IPS DF 6.9 (cell line): ENCODE measurements around the gene TPM2.
"Not testable (repeated sequence)": the region's sequence is repeated elsewhere in the genome, so short reads cannot be mapped to it uniquely, and the experiment has no call there.

ENCODE experiments used
- DNase-seq: peaks from one replicate; pipeline ENCODE4 v3.0.0-alpha.2; 2013; ENCODE audit warnings: low read depth, low spot score
- H3K27ac ChIP-seq: one replicate; pipeline ENCODE4 v1.5.1; 2013; ENCODE audit warnings: low read length, control low read depth
- H3K27me3 ChIP-seq: 2 replicates; pipeline ENCODE4 v1.6.1; 2013; ENCODE audit warnings: mild to moderate bottlenecking, low read length; ENCODE audit not compliant: control insufficient read depth, insufficient read depth
- H3K36me3 ChIP-seq: 2 replicates; pipeline ENCODE4 v1.6.1; 2013; ENCODE audit warnings: low read length; ENCODE audit not compliant: control insufficient read depth, insufficient read depth
- H3K4me1 ChIP-seq: 2 replicates; pipeline ENCODE4 v1.6.1; 2013; ENCODE audit warnings: low read length; ENCODE audit not compliant: control insufficient read depth, insufficient read depth
- H3K4me3 ChIP-seq: 2 replicates; pipeline ENCODE4 v1.5.1; 2013; ENCODE audit warnings: mild to moderate bottlenecking, low read length
- H3K9me3 ChIP-seq: 2 replicates; pipeline ENCODE4 v1.6.1; 2013; ENCODE audit warnings: low read length, inconsistent platforms; ENCODE audit not compliant: control insufficient read depth, insufficient read depth
- WGBS: extraction: QIAGEN DNeasy Blood & Tissue Kit; methylation state at CpG from one replicate; pipeline ENCODE4 v1.1.7; 2013; ENCODE audit warnings: mixed read lengths, missing lambda C conversion rate; ENCODE audit not compliant: insufficient read length, insufficient coverage; 5-methylcytosine and 5-hydroxymethylcytosine counted together

The TPM2 gene

DNA sequence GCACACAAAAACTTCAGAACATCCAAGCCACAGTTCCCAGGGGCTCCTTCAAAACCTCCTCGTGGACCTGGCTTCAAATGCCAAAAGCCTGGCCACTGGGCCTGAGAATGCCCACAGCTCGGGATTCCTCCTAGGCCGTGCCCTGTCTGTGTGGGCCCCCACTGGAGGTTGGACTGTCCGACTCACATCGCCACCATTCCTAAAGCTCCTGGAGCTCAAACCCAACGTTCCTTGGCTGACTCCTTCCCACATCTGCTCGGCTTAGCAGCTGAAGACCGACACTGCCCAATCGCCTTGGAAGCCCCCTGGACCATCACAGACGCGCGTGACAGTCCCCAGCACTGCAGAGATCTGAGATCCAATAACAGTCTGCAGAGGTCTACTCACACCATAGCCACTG lies 46.7 kb downstream of the TPM2 start:
- no peak for DNase-seq
- no peaks in the 10 kb centered on the region for H3K9me3 ChIP-seq
- WGBS: no CpG with 5 or more reads among the region's 12 CpGs
- no peaks in the 10 kb centered on the region for H3K36me3 ChIP-seq
- no peaks in the 10 kb centered on the region; the same call in 1 of the 2 replicates for H3K4me1 ChIP-seq
- no peak overlapping the region for H3K4me3 ChIP-seq
- no peaks in the 10 kb centered on the region for H3K27me3 ChIP-seq
- no peak overlapping the region for H3K27ac ChIP-seq

DNA sequence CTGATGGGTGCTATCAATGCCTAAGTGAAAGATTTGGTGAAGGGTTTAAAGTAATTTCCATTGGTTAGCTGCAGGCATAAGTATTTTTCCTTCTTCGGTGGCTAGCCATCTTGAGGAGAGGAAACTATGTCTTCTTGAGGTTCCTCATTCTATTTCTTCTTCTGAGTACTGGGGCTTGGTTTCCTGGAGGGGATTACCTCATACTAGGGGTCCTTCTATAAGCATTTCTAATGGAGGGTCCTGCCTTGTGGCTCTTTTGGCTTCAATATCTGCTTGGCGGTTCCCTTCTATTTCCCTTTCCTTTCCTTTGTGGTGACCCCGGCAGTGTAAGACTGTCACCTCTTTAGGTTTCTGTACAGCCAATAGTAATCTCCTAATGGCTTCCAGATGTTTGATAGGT lies 48.2 kb downstream of the TPM2 start:
- WGBS: no CpG with 5 or more reads among the region's 3 CpGs
- not testable (repeated sequence) for H3K27me3 ChIP-seq, H3K4me3 ChIP-seq, H3K4me1 ChIP-seq, H3K27ac ChIP-seq, DNase-seq, H3K9me3 ChIP-seq, H3K36me3 ChIP-seq

DNA sequence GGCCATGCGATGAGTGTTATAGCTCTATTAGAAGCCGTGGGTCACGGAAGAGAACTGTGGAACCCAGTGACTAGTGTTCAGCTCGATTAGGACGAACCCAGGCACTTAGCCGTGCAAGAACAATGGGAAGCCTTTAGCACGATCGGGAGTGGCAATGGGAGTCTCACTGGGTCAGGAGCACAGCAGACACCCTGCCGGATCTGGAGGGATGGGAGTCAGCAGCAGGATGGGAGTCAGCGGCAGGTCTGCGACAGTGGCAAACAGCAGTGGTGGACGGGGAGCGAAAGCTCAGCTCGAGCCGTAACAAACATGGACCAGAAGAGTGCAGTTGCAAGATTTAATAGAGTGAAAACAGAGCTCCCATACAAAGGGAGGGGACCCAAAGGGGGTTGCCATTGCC lies 49.3 kb downstream of the TPM2 start:
- not testable (repeated sequence) for H3K27me3 ChIP-seq, H3K27ac ChIP-seq, H3K36me3 ChIP-seq, H3K4me1 ChIP-seq, H3K9me3 ChIP-seq, H3K4me3 ChIP-seq, DNase-seq
- no CpG with 5 or more reads among the region's 15 CpGs for WGBS

GRCh38 chr9:35639631-35640030 lies 50.1 kb downstream of the TPM2 start:
- no peak for DNase-seq
- no peaks in the 10 kb centered on the region for H3K4me1 ChIP-seq
- WGBS: no CpG with 5 or more reads among the region's 1 CpG
- no peak overlapping the region for H3K4me3 ChIP-seq
- H3K36me3 ChIP-seq: no peaks in the 10 kb centered on the region
- H3K27me3 ChIP-seq: no peaks in the 10 kb centered on the region
- no peak overlapping the region for H3K27ac ChIP-seq
- no peaks in the 10 kb centered on the region for H3K9me3 ChIP-seq

GRCh38 chr9:35639225-35639624 lies 50.5 kb downstream of the TPM2 start:
- no CpG with 5 or more reads among the region's 1 CpG for WGBS
- H3K4me3 ChIP-seq, DNase-seq, H3K27ac ChIP-seq, H3K36me3 ChIP-seq, H3K27me3 ChIP-seq, H3K4me1 ChIP-seq, H3K9me3 ChIP-seq: not testable (repeated sequence)

DNA sequence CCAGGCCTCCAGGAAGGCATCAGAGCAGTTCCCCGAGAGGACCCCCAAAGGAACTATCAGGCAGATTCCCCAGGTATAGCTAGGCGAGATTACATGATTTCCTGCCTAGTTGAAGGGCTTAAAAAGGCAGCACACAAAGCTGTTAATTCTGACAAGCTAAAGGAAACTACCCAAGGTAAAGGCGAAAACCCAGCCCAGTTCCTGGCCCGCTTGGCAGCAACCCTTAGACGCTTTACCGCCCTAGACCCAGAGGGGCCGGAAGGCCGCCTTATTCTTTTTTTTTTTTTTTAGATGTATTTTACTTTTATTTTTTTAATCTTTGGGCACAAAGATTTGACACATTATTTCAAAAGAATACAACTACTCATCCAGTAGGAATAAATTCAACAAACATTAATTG lies 51.0 kb downstream of the TPM2 start:
- not testable (repeated sequence) for H3K27ac ChIP-seq, H3K4me1 ChIP-seq, H3K9me3 ChIP-seq, H3K27me3 ChIP-seq, H3K36me3 ChIP-seq, DNase-seq, H3K4me3 ChIP-seq
- WGBS: no CpG with 5 or more reads among the region's 8 CpGs

DNA sequence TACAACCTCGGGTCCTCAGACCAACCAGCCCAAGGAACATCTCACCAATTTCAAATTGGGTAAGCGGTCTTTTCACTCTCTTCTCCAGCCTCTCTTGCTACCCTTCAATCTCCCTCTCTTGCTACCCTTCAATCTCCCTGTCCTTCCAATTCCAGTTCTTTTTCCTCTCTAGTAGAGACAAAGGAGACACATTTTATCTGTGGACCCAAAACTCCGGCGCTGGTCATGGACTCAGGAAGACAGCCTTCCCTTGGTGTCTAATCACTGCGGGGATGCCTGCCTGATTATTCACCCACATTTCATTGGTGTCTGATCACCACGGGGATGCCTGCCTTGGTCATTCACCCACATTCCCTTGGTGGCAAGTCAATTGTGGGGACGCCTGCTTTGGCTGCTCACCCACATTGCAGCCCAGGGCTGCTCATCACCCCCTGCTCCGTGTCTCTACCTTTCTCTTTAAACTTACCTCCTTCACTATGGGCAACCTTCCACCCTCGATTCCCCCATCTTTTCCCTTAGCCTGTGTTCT lies 52.2 kb downstream of the TPM2 start:
- not testable (repeated sequence) for H3K9me3 ChIP-seq, DNase-seq, H3K4me1 ChIP-seq, H3K4me3 ChIP-seq, H3K27me3 ChIP-seq, H3K36me3 ChIP-seq, H3K27ac ChIP-seq
- WGBS: no CpG with 5 or more reads among the region's 9 CpGs

DNA sequence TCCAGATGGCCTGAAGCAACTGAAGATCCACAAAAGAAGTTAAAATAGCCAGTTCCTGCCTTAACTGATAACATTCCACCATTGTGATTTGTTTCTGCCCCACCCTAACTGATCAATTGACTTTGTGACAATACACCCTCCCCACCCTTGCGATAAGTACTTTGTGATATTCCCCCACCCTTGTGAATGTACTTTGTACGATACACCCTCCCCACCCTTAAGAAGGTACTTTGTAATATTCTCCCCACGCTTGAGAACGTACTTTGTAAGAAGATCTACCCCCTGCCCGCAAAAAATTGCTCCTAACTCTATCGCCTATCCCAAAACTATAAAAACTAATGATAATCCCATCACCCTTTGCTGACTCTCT lies 52.9 kb downstream of the TPM2 start:
- WGBS: 100% methylated on average over 2 of the region's 6 CpGs
- DNase-seq: not testable (repeated sequence)

GRCh38 chr9:35636135-35636876 lies 53.4 kb downstream of the TPM2 start:
- no peaks in the 10 kb centered on the region for H3K27me3 ChIP-seq
- WGBS: no CpG with 5 or more reads among the region's 9 CpGs
- H3K4me1 ChIP-seq: no peaks in the 10 kb centered on the region
- H3K9me3 ChIP-seq: no peaks in the 10 kb centered on the region
- H3K4me3 ChIP-seq: no peak overlapping the region
- H3K27ac ChIP-seq: no peak overlapping the region
- H3K36me3 ChIP-seq: no peaks in the 10 kb centered on the region
- no peak for DNase-seq

More for the DNA sequence above, 52.9 kb downstream of the TPM2 start:
- not testable (repeated sequence) for H3K9me3 ChIP-seq, H3K4me3 ChIP-seq, H3K36me3 ChIP-seq, H3K27me3 ChIP-seq, H3K4me1 ChIP-seq, H3K27ac ChIP-seq

GRCh38 chr9:35635730-35636129 lies 54.0 kb downstream of the TPM2 start:
- H3K27me3 ChIP-seq: no peaks in the 10 kb centered on the region
- no peaks in the 10 kb centered on the region for H3K4me1 ChIP-seq
- H3K9me3 ChIP-seq: no peaks in the 10 kb centered on the region
- H3K27ac ChIP-seq: no peak overlapping the region
- no peak for DNase-seq
- H3K4me3 ChIP-seq: no peak overlapping the region
- H3K36me3 ChIP-seq: no peaks in the 10 kb centered on the region
